ENCODE results near the gene RANBP9. TPM values are rescaled to one million over a fixed set of nuclear protein-coding genes. Genes with fewer than 3 reads are reported as not detected.

RANBP9 gene
- total RNA-seq, 6 experiments from 2014 or later: 14.1 to 17.9 (median 15.9) TPM

DNA sequence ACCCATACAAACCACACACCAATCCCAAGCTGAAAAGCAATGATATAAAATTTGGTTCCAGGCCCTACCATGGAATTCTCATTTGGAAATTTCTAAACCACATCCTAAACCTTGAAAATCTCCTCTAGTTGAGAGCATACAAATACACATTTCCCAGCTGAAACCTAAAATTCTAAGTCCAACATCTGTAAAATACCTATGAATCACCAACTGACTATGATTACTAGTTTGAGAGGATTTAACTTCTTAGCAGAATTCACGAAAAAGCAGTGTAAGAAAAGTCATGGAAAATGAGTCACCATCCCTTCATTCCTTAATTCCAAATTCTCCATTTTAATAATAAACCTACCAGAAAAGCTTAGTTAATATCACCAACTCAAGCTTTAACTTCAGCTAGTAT, 15.4 kb downstream of the RANBP9 start:
- 88% methylated on average over 1 of the region's 1 CpG for WGBS (ENCODE audit: insufficient coverage, low coverage, low lambda C conversion rate, missing lambda C conversion rate)
- Histone ChIP-seq H3K4me1 (peaks cover 0 to 16% (median 0%) of the 10 kb centered on the region in 4 donors), H3K4me3 (no peak overlapping the region), H3K36me3 (peaks cover 0 to 6% (median 0%) of the 10 kb centered on the region in 4 donors), H3K27ac (no peak overlapping the region), H3K9me3 (no peaks in the 10 kb centered on the region), H3K27me3 (no peaks in the 10 kb centered on the region)
- intact Hi-C loops (cut with DNase I): no loop called here
- DNase-seq (no peak), ATAC-seq (no peak)
- no peak for TF ChIP-seq POLR2A (IDR thresholded peaks at IDR 0.05)
- TF ChIP-seq, protein P1, sequence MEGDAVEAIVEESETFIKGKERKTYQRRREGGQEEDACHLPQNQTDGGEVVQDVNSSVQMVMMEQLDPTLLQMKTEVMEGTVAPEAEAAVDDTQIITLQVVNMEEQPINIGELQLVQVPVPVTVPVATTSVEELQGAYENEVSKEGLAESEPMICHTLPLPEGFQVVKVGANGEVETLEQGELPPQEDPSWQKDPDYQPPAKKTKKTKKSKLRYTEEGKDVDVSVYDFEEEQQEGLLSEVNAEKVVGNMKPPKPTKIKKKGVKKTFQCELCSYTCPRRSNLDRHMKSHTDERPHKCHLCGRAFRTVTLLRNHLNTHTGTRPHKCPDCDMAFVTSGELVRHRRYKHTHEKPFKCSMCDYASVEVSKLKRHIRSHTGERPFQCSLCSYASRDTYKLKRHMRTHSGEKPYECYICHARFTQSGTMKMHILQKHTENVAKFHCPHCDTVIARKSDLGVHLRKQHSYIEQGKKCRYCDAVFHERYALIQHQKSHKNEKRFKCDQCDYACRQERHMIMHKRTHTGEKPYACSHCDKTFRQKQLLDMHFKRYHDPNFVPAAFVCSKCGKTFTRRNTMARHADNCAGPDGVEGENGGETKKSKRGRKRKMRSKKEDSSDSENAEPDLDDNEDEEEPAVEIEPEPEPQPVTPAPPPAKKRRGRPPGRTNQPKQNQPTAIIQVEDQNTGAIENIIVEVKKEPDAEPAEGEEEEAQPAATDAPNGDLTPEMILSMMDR (IDR thresholded peaks at IDR 0.05): no peak

DNA sequence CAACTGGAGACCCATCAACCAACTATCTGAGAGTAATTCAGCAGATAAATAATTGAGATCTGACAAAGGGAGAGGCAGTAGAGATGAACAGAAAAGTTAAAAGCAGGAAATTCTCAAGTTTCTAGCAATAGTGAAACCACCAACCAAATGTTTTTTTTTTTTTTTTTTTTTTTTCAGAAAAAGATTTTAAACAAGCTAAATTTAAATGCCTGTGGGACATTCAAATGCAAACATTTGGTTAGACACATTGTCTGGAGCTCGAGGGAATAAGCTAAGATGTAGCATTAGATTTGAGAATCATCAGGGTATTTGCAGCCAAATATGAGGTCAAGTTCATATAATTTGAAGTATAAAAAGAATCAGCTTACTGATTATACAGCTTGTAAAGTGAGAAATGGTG, 16.4 kb downstream of the RANBP9 start:
- DNase-seq: no peak
- Histone ChIP-seq H3K36me3 (peaks cover 0 to 6% (median 0%) of the 10 kb centered on the region in 4 donors), H3K27ac (no peak overlapping the region), H3K9me3 (no peaks in the 10 kb centered on the region), H3K4me3 (no peak overlapping the region), H3K27me3 (no peaks in the 10 kb centered on the region), H3K4me1 (peaks cover 0 to 16% (median 0%) of the 10 kb centered on the region in 4 donors)
- intact Hi-C loops (cut with DNase I): no loop called here
- WGBS (ENCODE audit: insufficient coverage, low coverage, low lambda C conversion rate, missing lambda C conversion rate): 54% methylated on average over 1 of the region's 1 CpG
- ATAC-seq: no peak
- TF ChIP-seq, protein P1 (IDR thresholded peaks at IDR 0.05): no peak
- TF ChIP-seq POLR2A (IDR thresholded peaks at IDR 0.05): no peak

DNA sequence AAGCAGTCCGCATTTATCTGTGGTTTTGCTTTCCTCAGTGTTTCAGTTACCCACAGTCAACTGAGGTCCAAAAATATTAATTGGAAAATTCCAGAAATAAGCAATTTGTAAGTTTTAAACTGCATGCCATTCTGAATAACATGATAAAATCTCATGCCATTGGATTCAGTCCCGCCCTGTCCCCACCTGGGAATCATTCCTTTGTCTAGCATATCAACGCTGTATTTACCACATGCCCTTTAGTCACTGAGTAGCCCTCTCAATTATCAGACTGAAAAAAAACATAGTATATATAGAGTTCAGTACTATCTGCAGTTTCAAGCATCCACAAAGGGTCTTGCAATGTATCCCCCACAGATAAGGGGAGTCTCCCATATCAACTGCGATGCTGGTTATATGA, 17.1 kb downstream of the RANBP9 start:
- Histone ChIP-seq H3K36me3 (peaks cover 0 to 6% (median 0%) of the 10 kb centered on the region in 4 donors), H3K27me3 (no peaks in the 10 kb centered on the region), H3K27ac (no peak overlapping the region), H3K4me3 (no peak overlapping the region), H3K4me1 (peaks cover 0 to 13% (median 0%) of the 10 kb centered on the region in 4 donors), H3K9me3 (no peaks in the 10 kb centered on the region)
- TF ChIP-seq, protein P1 (IDR thresholded peaks at IDR 0.05): no peak
- no peak for TF ChIP-seq POLR2A (IDR thresholded peaks at IDR 0.05)
- WGBS (ENCODE audit: insufficient coverage, low coverage, low lambda C conversion rate, missing lambda C conversion rate): 90% methylated on average over 4 of the region's 4 CpGs
- DNase-seq (no peak), ATAC-seq (no peak)
- intact Hi-C loops (cut with DNase I): no loop called here

DNA sequence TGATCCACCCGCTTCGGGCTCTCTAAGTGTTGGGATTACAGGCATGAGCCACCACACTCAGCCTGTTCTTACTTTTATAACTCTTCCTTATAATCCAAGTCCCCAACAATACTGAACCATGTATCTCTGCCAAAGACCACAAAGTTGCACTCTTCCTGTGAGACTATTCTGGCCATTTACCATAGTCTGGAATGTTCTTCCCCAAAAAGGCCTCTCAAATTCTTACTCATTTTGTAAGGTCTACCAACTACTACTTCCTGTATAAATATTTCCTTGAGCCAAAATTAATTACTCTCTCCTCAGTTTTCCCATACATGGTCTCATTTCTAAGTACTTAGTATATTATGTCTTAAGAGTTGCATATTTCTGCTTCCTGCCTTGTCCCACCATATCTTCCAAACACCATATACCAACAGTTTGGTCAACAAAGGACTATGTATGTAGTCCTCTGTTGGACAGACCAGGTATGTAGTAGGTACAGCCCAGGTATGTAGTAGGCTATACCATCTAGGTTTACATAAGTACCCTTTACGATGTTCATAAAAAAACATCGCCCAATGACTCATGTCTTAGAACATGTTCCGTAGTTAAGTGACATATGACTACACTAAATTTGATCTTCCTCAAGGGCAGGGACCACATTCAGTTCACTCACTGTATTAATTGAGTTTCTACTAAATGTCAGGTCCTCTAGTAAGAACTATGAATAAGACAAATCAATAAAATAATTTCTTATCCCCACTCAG, 22.0 kb downstream of the RANBP9 start:
- H3K4me1 ChIP-seq: no peaks in the 10 kb centered on the region
- intact Hi-C loops (cut with DNase I): no loop called here

More for the DNA sequence above, 22.0 kb downstream of the RANBP9 start:
- 89% methylated on average over 3 of the region's 5 CpGs for WGBS (ENCODE audit: insufficient coverage, low coverage, low lambda C conversion rate, missing lambda C conversion rate)
- Histone ChIP-seq H3K36me3 (no peaks in the 10 kb centered on the region), H3K27me3 (no peaks in the 10 kb centered on the region), H3K9me3 (no peaks in the 10 kb centered on the region), H3K4me3 (no peak overlapping the region), H3K27ac (no peak overlapping the region)
- TF ChIP-seq, protein P1 (IDR thresholded peaks at IDR 0.05): no peak
- TF ChIP-seq POLR2A (IDR thresholded peaks at IDR 0.05): no peak
- DNase-seq (no peak), ATAC-seq (no peak)

Data from right lobe of liver (tissue), 6 donors.